Sigmoid colon (tissue), 4 donors: ENCODE data around the gene ADD3.

Experiments used
- CTCF ChIP-seq, 4 experiments: fragments of 450-650 bp in 3 of 4; fragments of 200-600 bp in 1 of 4; IDR thresholded peaks; one replicate each; pipeline ENCODE4 v1.5.1; 2016 to 2019; ENCODE audit warnings: antibody characterized with exemption in 4 of 4, mild to moderate bottlenecking in 3 of 4, moderate library complexity in 2 of 4
- EP300 ChIP-seq, 4 donors: sonication (generic); formaldehyde crosslinking; IDR thresholded peaks; one replicate each; pipeline ENCODE4 v1.6.1; 2017; ENCODE audit warnings: antibody characterized with exemption in 4 of 4
- POLR2A ChIP-seq, 2 donors: fragments of 450-650 bp; IDR thresholded peaks; one replicate each; pipeline ENCODE4 v1.6.1; 2016; ENCODE audit warnings: antibody characterized with exemption in 2 of 2, mild to moderate bottlenecking in 2 of 2, moderate library complexity in 2 of 2
- POLR2AphosphoS5 ChIP-seq, 4 donors: sonication (generic); formaldehyde crosslinking; IDR thresholded peaks; one replicate each; pipeline ENCODE4 v1.6.1; 2017; ENCODE audit warnings: antibody characterized with exemption in 4 of 4

- TF ChIP-seq CTCF (IDR thresholded peaks at IDR 0.05) (no peak), POLR2AphosphoS5 (IDR thresholded peaks at IDR 0.05) (no peak), EP300 (IDR thresholded peaks at IDR 0.05) (no peak), POLR2A (IDR thresholded peaks at IDR 0.05) (no peak)
These were observed 111.3 kb downstream of the ADD3 start for GRCh38 chr10:110118891-110119621.
